ENCODE measurements around the gene LAMP5.
A peak's percentile ranks its signal among the peaks of the same experiment; 100 is the strongest.

Gene LAMP5

GRCh38 chr20:9490631-9491030, 23.8 kb upstream of the LAMP5 start:
- no peak overlapping the region for H3K27ac ChIP-seq (ENCODE audit: insufficient read depth in 1 of 2, low read depth in 1 of 2, low read length in 2 of 2, poor library complexity in 1 of 2, severe bottlenecking in 2 of 2)
- ChIA-PET POLR2A (no interaction called here), CTCF (no interaction called here)
- no peaks in the 10 kb centered on the region for H3K36me3 ChIP-seq (ENCODE audit: control insufficient read depth in 4 of 4, insufficient read depth in 4 of 4, low read length in 3 of 4)
- peaks cover 0 to 1% (median 0%) of the 10 kb centered on the region in 5 experiments for H3K9me3 ChIP-seq (ENCODE audit: control extremely low read depth in 1 of 5, control insufficient read depth in 4 of 5, insufficient read depth in 2 of 5, low read depth in 1 of 5, low read length in 4 of 5)
- 100% methylated on average over 3 of the region's 3 CpGs for WGBS (ENCODE audit: insufficient coverage)
- no peak overlapping the region for H3K4me3 ChIP-seq (ENCODE audit: control insufficient read depth in 1 of 7, extremely low read depth in 1 of 7, insufficient read depth in 4 of 7, low read depth in 2 of 7, low read length in 6 of 7)
- DNase-seq: no peak
- H3K4me1 ChIP-seq (ENCODE audit: control extremely low read depth in 1 of 4, control insufficient read depth in 4 of 4, insufficient read depth in 4 of 4, low read length in 3 of 4): no peaks in the 10 kb centered on the region
- no peaks in the 10 kb centered on the region for H3K27me3 ChIP-seq (replicated peaks in 2 of 5; ENCODE audit: control insufficient read depth in 4 of 5, insufficient read depth in 5 of 5, low read length in 4 of 5)

GRCh38 chr20:9491324-9491723, 23.1 kb upstream of the LAMP5 start:
- no peak overlapping the region for H3K27ac ChIP-seq (ENCODE audit: insufficient read depth in 1 of 2, low read depth in 1 of 2, low read length in 2 of 2, poor library complexity in 1 of 2, severe bottlenecking in 2 of 2)
- no peak overlapping the region for H3K4me3 ChIP-seq (ENCODE audit: control insufficient read depth in 1 of 7, extremely low read depth in 1 of 7, insufficient read depth in 4 of 7, low read depth in 2 of 7, low read length in 6 of 7)
- H3K4me1 ChIP-seq (ENCODE audit: control extremely low read depth in 1 of 4, control insufficient read depth in 4 of 4, insufficient read depth in 4 of 4, low read length in 3 of 4): no peaks in the 10 kb centered on the region
- H3K27me3 ChIP-seq (replicated peaks in 2 of 5; ENCODE audit: control insufficient read depth in 4 of 5, insufficient read depth in 5 of 5, low read length in 4 of 5): no peaks in the 10 kb centered on the region
- H3K9me3 ChIP-seq (ENCODE audit: control extremely low read depth in 1 of 5, control insufficient read depth in 4 of 5, insufficient read depth in 2 of 5, low read depth in 1 of 5, low read length in 4 of 5): peaks cover 0 to 1% (median 0%) of the 10 kb centered on the region in 5 experiments
- ChIA-PET CTCF (no interaction called here), POLR2A (no interaction called here)
- no peaks in the 10 kb centered on the region for H3K36me3 ChIP-seq (ENCODE audit: control insufficient read depth in 4 of 4, insufficient read depth in 4 of 4, low read length in 3 of 4)
- peak in 1 of 3 donors; percentile 33 for DNase-seq
- WGBS (ENCODE audit: insufficient coverage): no CpG with 5 or more reads among the region's 1 CpG

- Histone ChIP-seq H3K4me3 (ENCODE audit: control insufficient read depth in 1 of 7, extremely low read depth in 1 of 7, insufficient read depth in 4 of 7, low read depth in 2 of 7, low read length in 6 of 7) (no peak overlapping the region), H3K27me3 (replicated peaks in 2 of 5; ENCODE audit: control insufficient read depth in 4 of 5, insufficient read depth in 5 of 5, low read length in 4 of 5) (no peaks in the 10 kb centered on the region), H3K4me1 (ENCODE audit: control extremely low read depth in 1 of 4, control insufficient read depth in 4 of 4, insufficient read depth in 4 of 4, low read length in 3 of 4) (no peaks in the 10 kb centered on the region), H3K36me3 (ENCODE audit: control insufficient read depth in 4 of 4, insufficient read depth in 4 of 4, low read length in 3 of 4) (no peaks in the 10 kb centered on the region), H3K27ac (ENCODE audit: insufficient read depth in 1 of 2, low read depth in 1 of 2, low read length in 2 of 2, poor library complexity in 1 of 2, severe bottlenecking in 2 of 2) (no peak overlapping the region), H3K9me3 (ENCODE audit: control extremely low read depth in 1 of 5, control insufficient read depth in 4 of 5, insufficient read depth in 2 of 5, low read depth in 1 of 5, low read length in 4 of 5) (peaks cover 0 to 1% (median 0%) of the 10 kb centered on the region in 5 experiments)
- 100% methylated on average over 3 of the region's 4 CpGs for WGBS (ENCODE audit: insufficient coverage)
- DNase-seq: no peak
- POLR2A ChIA-PET: no interaction called here
- CTCF ChIA-PET: no interaction called here
These were observed 22.3 kb upstream of the LAMP5 start for GRCh38 chr20:9492067-9492466.

GRCh38 chr20:9493803-9494202, 20.6 kb upstream of the LAMP5 start:
- POLR2A ChIA-PET: no interaction called here

GRCh38 chr20:9495701-9496100, 18.7 kb upstream of the LAMP5 start:
- peaks cover 0 to 4% (median 0%) of the 10 kb centered on the region in 5 experiments for H3K27me3 ChIP-seq (replicated peaks in 2 of 5; ENCODE audit: control insufficient read depth in 4 of 5, insufficient read depth in 5 of 5, low read length in 4 of 5)
- H3K9me3 ChIP-seq (ENCODE audit: control extremely low read depth in 1 of 5, control insufficient read depth in 4 of 5, insufficient read depth in 2 of 5, low read depth in 1 of 5, low read length in 4 of 5): peaks cover 0 to 1% (median 0%) of the 10 kb centered on the region in 5 experiments
- H3K36me3 ChIP-seq (ENCODE audit: control insufficient read depth in 4 of 4, insufficient read depth in 4 of 4, low read length in 3 of 4): no peaks in the 10 kb centered on the region
- ChIA-PET POLR2A (no interaction called here), CTCF (no interaction called here)
- no peak overlapping the region for H3K4me3 ChIP-seq (ENCODE audit: control insufficient read depth in 1 of 7, extremely low read depth in 1 of 7, insufficient read depth in 4 of 7, low read depth in 2 of 7, low read length in 6 of 7)
- H3K4me1 ChIP-seq (ENCODE audit: control extremely low read depth in 1 of 4, control insufficient read depth in 4 of 4, insufficient read depth in 4 of 4, low read length in 3 of 4): no peaks in the 10 kb centered on the region
- no peak overlapping the region for H3K27ac ChIP-seq (ENCODE audit: insufficient read depth in 1 of 2, low read depth in 1 of 2, low read length in 2 of 2, poor library complexity in 1 of 2, severe bottlenecking in 2 of 2)
- no peak for DNase-seq
- no CpG with 5 or more reads among the region's 2 CpGs for WGBS (ENCODE audit: insufficient coverage)

More at GRCh38 chr20:9493803-9494202, 20.6 kb upstream of the LAMP5 start:
- Histone ChIP-seq H3K4me3 (ENCODE audit: control insufficient read depth in 1 of 7, extremely low read depth in 1 of 7, insufficient read depth in 4 of 7, low read depth in 2 of 7, low read length in 6 of 7) (no peak overlapping the region), H3K36me3 (ENCODE audit: control insufficient read depth in 4 of 4, insufficient read depth in 4 of 4, low read length in 3 of 4) (no peaks in the 10 kb centered on the region), H3K27ac (ENCODE audit: insufficient read depth in 1 of 2, low read depth in 1 of 2, low read length in 2 of 2, poor library complexity in 1 of 2, severe bottlenecking in 2 of 2) (no peak overlapping the region), H3K27me3 (replicated peaks in 2 of 5; ENCODE audit: control insufficient read depth in 4 of 5, insufficient read depth in 5 of 5, low read length in 4 of 5) (no peaks in the 10 kb centered on the region), H3K9me3 (ENCODE audit: control extremely low read depth in 1 of 5, control insufficient read depth in 4 of 5, insufficient read depth in 2 of 5, low read depth in 1 of 5, low read length in 4 of 5) (peaks cover 0 to 1% (median 0%) of the 10 kb centered on the region in 5 experiments), H3K4me1 (ENCODE audit: control extremely low read depth in 1 of 4, control insufficient read depth in 4 of 4, insufficient read depth in 4 of 4, low read length in 3 of 4) (no peaks in the 10 kb centered on the region)
- no CpG with 5 or more reads among the region's 2 CpGs for WGBS (ENCODE audit: insufficient coverage)
- no peak for DNase-seq
- CTCF ChIA-PET: interaction anchor here (2.0 kb wide), 1 partner anchor 9 kb away, joined by 5 read pairs; no protein-coding TSS in a partner anchor

- Histone ChIP-seq H3K9me3 (ENCODE audit: control extremely low read depth in 1 of 5, control insufficient read depth in 4 of 5, insufficient read depth in 2 of 5, low read depth in 1 of 5, low read length in 4 of 5) (peaks cover 0 to 1% (median 0%) of the 10 kb centered on the region in 5 experiments), H3K27me3 (replicated peaks in 2 of 5; ENCODE audit: control insufficient read depth in 4 of 5, insufficient read depth in 5 of 5, low read length in 4 of 5) (peaks cover 0 to 5% (median 0%) of the 10 kb centered on the region in 5 experiments), H3K27ac (ENCODE audit: insufficient read depth in 1 of 2, low read depth in 1 of 2, low read length in 2 of 2, poor library complexity in 1 of 2, severe bottlenecking in 2 of 2) (no peak overlapping the region), H3K4me1 (ENCODE audit: control extremely low read depth in 1 of 4, control insufficient read depth in 4 of 4, insufficient read depth in 4 of 4, low read length in 3 of 4) (no peaks in the 10 kb centered on the region), H3K4me3 (ENCODE audit: control insufficient read depth in 1 of 7, extremely low read depth in 1 of 7, insufficient read depth in 4 of 7, low read depth in 2 of 7, low read length in 6 of 7) (no peak overlapping the region), H3K36me3 (ENCODE audit: control insufficient read depth in 4 of 4, insufficient read depth in 4 of 4, low read length in 3 of 4) (no peaks in the 10 kb centered on the region)
- DNase-seq: no peak
- WGBS (ENCODE audit: insufficient coverage): 97% methylated on average over 3 of the region's 3 CpGs
- ChIA-PET CTCF (no interaction called here), POLR2A (no interaction called here)
These were observed 18.2 kb upstream of the LAMP5 start for GRCh38 chr20:9496155-9496554.

GRCh38 chr20:9498322-9498721, 16.1 kb upstream of the LAMP5 start:
- ChIA-PET POLR2A (no interaction called here), CTCF (interaction anchor here (0.6 kb wide), 1 partner anchor 275 kb away, joined by 3 read pairs; no protein-coding TSS in a partner anchor)
- Histone ChIP-seq H3K4me1 (ENCODE audit: control extremely low read depth in 1 of 4, control insufficient read depth in 4 of 4, insufficient read depth in 4 of 4, low read length in 3 of 4) (peaks cover 0 to 2% (median 0%) of the 10 kb centered on the region in 4 experiments), H3K27me3 (replicated peaks in 2 of 5; ENCODE audit: control insufficient read depth in 4 of 5, insufficient read depth in 5 of 5, low read length in 4 of 5) (peaks cover 0 to 15% (median 4%) of the 10 kb centered on the region in 5 experiments), H3K36me3 (ENCODE audit: control insufficient read depth in 4 of 4, insufficient read depth in 4 of 4, low read length in 3 of 4) (no peaks in the 10 kb centered on the region), H3K27ac (ENCODE audit: insufficient read depth in 1 of 2, low read depth in 1 of 2, low read length in 2 of 2, poor library complexity in 1 of 2, severe bottlenecking in 2 of 2) (no peak overlapping the region), H3K4me3 (ENCODE audit: control insufficient read depth in 1 of 7, extremely low read depth in 1 of 7, insufficient read depth in 4 of 7, low read depth in 2 of 7, low read length in 6 of 7) (no peak overlapping the region), H3K9me3 (ENCODE audit: control extremely low read depth in 1 of 5, control insufficient read depth in 4 of 5, insufficient read depth in 2 of 5, low read depth in 1 of 5, low read length in 4 of 5) (peaks cover 0 to 1% (median 0%) of the 10 kb centered on the region in 5 experiments)
- DNase-seq: no peak
- 97% methylated on average over 4 of the region's 4 CpGs for WGBS (ENCODE audit: insufficient coverage)
